Breast epithelium (tissue), 3 donors: Measurements from ENCODE around the gene PIGQ.

Experiments used
- POLR2A ChIP-seq: fragments of 450-650 bp; IDR thresholded peaks from one replicate; pipeline ENCODE4 v1.6.1; 2016; ENCODE audit warnings: antibody characterized with exemption, mild to moderate bottlenecking, moderate library complexity
- POLR2AphosphoS5 ChIP-seq, 3 donors: sonication (generic); formaldehyde crosslinking; IDR thresholded peaks; one replicate each; pipeline ENCODE4 v1.6.1; 2017; ENCODE audit warnings: antibody characterized with exemption in 3 of 3
- TF ChIP-seq, protein P1 (sequence below), 3 donors: fragments of 450-650 bp; IDR thresholded peaks; one replicate each; pipeline ENCODE4 v1.5.1; 2016 to 2017; ENCODE audit warnings: antibody characterized with exemption in 3 of 3, mild to moderate bottlenecking in 3 of 3, moderate library complexity in 3 of 3

DNA sequence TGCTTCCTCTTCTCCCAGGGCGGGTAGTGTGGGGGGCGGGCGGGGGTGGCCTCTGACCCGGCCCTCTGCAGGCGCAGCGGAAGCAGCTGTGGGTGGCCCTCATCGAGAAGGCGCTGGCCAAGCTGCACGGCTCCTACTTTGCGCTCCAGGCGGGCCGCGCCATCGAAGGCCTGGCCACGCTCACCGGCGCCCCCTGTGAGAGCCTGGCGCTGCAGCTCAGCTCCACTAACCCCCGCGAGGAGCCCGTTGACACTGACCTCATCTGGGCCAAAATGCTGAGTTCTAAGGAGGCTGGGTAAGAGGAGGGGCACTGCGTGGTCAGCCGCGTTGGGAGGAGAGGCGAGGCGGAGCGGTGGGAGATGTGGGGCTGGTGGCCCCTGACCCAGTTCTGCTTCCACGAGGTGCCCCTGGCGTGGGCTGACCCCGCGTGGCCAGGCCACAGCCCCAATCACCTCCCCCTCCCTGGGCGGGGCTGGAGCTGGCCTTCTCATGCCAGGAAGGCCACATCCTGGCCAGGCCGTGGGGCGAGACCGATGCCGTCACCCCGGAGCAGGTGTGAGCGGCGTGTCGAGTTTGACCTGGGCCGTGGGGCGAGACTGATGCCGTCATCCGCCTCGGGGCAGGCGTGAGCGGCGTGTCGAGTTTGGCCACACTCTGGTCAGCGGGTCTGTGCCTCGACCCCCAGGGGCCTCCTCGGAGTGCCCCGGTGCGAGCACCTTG is 20.1 kb upstream of the PIGQ start:
- TF ChIP-seq, protein P1, sequence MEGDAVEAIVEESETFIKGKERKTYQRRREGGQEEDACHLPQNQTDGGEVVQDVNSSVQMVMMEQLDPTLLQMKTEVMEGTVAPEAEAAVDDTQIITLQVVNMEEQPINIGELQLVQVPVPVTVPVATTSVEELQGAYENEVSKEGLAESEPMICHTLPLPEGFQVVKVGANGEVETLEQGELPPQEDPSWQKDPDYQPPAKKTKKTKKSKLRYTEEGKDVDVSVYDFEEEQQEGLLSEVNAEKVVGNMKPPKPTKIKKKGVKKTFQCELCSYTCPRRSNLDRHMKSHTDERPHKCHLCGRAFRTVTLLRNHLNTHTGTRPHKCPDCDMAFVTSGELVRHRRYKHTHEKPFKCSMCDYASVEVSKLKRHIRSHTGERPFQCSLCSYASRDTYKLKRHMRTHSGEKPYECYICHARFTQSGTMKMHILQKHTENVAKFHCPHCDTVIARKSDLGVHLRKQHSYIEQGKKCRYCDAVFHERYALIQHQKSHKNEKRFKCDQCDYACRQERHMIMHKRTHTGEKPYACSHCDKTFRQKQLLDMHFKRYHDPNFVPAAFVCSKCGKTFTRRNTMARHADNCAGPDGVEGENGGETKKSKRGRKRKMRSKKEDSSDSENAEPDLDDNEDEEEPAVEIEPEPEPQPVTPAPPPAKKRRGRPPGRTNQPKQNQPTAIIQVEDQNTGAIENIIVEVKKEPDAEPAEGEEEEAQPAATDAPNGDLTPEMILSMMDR (IDR thresholded peaks at IDR 0.05), result no peak
- no peak for TF ChIP-seq POLR2A
- no peak for TF ChIP-seq POLR2AphosphoS5 (IDR thresholded peaks at IDR 0.05)
